Measurements from ENCODE around the gene ANKFY1.
"Not testable (repeated sequence)": the region's sequence is repeated elsewhere in the genome, so short reads cannot be mapped to it uniquely, and the experiment has no call there.

Gene ANKFY1

GRCh38 chr17:4258867-4259266, 4.9 kb downstream of the ANKFY1 start:
- no peak for DNase-seq

GRCh38 chr17:4256952-4257351, 6.8 kb downstream of the ANKFY1 start:
- DNase-seq: no peak

DNA sequence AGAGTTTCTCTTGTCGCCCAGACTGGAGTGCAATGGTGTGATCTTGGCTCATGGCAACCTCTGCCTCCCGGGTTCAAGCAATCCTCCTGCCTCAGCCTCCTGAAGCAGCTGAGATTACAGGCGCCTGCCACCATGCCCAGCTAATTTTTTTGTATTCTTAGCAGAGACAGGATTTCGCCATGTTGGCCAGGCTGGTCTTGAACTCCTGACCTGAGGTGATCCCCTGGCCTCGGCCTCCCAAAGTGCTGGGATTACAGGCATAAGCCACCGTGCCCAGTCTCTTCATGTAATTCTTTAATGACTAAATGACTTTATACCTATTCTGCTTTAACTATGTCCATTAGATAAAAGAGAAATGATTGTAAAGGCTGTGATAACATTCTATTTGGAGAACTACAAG, 8.5 kb downstream of the ANKFY1 start:
- DNase-seq: not testable (repeated sequence)

DNA sequence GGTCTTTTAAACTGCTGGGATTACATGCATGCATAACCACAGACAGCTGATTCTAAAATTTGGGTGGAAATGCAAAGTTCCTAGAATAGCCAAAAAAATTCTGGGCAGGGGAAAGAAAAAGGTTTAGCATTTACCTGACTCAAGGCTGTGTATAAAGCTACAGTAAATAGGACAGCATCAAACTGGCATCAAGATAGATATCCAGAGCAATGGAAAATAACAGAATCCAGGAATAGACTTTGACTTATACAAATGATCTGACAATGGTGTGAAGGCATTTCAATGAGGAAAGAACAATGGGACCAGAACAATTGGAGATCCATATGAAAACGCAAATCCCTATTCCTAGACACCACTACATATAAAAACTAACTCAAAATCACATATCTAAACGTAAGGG, 12.9 kb downstream of the ANKFY1 start:
- DNase-seq: no peak

DNA sequence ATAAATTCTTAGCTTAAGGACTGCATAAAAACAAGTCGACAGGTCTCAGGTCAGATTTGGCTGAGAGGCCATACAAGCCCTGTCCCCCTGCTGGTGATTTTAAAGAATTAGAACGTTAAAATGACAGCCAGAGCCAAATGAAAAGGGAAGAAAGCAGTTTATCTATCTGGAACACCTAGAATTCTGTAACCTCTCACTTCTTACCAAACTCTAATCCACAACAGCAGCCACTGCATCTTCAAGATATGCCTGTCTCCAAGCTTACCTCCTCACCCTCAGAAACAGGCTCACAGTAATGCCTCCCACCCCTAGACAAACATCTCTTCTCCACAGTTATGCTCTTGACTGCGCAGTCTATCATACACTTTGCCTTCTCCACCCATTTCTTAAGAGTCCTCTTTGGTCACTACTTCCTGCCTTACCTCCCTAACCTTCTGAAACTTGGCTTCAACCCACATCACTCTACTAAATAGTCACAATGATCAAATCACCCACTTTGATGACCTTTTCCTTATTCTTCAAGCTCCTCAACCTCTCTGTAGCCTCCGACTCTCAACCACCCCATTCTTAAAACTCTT, 14.2 kb downstream of the ANKFY1 start:
- no peak for DNase-seq

GRCh38 chr17:4248504-4249277, 15.1 kb downstream of the ANKFY1 start:
- DNase-seq: no peak

- no peak for DNase-seq
These were observed 15.8 kb downstream of the ANKFY1 start for GRCh38 chr17:4247971-4248388.

- no peak for DNase-seq
These were observed 16.3 kb downstream of the ANKFY1 start for GRCh38 chr17:4247361-4247970.

- DNase-seq: no peak
These were observed 17.1 kb downstream of the ANKFY1 start for GRCh38 chr17:4246674-4247073.

- no peak for DNase-seq
These were observed 22.2 kb downstream of the ANKFY1 start for GRCh38 chr17:4241535-4241934.

- DNase-seq: no peak
These were observed 27.3 kb downstream of the ANKFY1 start for GRCh38 chr17:4236456-4236855.

- no peak for DNase-seq
These were observed 28.2 kb downstream of the ANKFY1 start for GRCh38 chr17:4235372-4236279.

DNA sequence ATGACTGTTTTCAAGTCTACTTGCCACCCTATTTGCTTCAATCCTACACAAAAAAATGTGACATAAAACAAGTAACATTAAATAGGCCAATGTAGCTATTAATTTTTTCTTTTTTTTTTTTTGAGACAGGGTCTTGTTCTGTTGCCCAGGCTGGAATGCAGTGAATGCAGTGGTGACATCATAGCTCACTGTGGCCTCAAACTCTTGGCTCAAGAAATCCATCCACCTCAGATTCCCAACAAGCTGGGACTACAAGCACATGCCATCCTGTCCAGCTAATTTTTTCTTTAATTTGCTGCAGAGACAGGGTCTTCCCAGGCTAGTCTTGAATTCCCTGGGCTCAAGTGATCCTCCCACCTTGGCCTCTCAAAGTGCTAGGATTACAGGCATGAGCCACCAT, 29.4 kb downstream of the ANKFY1 start:
- no peak for DNase-seq

DNA sequence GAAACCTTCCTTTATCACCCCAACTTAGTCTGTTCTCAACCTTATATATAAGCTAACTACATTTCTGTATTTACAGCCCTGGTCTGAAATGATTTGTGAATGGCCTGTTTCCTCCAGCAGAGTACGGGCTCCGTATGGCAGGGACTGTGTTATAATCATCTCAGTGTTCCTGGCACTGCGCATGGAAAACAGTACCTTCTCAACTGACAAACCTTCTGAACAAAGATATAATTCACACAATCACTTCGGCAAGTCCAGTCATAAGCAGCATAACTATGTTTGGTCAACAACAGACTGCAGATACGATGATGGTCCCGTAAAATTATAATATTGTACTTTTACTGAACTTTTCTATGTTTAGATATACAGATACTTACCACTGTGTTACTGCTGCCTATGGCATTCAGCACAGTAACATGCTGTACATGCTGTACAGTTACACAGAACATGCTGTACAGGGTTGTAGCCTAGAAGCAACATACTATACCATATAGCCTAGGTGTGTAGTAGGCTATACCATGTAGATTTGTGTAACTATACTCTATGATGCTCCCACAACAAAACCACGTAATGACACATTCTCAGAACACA, 30.0 kb downstream of the ANKFY1 start:
- no peak for DNase-seq

DNA sequence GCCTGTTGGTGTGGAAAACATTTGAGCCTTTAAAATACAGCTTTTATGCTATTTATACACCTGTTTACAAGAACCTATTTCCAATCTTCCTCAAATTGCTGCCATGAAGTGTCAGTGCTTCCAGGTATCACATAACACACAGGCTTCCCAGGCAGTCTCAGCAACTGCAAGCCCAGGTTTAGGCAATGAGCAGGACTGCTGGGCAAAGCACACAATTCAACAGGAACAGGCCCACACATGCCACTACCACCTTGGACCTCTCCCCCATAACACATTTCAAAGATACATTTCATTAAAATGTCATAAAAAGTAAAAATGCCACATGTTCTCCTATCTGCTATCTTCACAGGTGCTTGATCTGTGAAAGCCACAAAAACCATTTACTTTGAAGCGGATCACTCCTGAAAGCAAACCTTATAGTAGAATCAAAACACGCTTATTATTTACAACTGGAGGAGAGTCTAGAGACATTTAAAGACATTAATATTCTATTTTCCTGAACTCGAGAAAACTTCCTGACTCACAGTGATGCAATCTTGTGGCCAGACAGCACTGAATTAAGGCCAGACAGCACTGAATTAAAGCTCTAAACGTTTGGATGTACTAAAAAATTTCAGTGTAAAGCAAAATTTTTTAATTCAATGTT, 31.5 kb downstream of the ANKFY1 start:
- DNase-seq: no peak

- peak; percentile 46 for DNase-seq
These were observed 33.9 kb downstream of the ANKFY1 start for GRCh38 chr17:4229627-4230541.

GRCh38 chr17:4221899-4222659, 41.7 kb downstream of the ANKFY1 start:
- no peak for DNase-seq

DNA sequence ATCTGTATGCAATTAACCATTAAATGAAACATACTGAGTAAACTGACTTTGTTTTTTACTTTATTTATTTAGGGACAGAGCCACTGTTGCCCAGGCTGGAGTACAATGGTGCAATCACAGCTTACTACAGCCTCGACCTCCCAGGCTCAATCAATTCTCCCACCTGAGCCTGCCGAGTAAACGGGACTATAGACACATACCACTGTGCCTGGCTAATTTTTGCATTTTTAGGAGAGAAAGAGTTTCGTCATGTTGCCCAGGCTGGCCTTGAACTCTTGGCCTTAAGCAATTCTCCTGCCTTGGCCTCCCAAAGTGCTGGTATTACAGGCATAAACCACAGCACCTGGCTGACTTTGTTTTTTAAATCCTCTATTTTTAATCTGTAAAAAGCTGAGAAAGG, 42.6 kb downstream of the ANKFY1 start:
- DNase-seq: no peak

DNA sequence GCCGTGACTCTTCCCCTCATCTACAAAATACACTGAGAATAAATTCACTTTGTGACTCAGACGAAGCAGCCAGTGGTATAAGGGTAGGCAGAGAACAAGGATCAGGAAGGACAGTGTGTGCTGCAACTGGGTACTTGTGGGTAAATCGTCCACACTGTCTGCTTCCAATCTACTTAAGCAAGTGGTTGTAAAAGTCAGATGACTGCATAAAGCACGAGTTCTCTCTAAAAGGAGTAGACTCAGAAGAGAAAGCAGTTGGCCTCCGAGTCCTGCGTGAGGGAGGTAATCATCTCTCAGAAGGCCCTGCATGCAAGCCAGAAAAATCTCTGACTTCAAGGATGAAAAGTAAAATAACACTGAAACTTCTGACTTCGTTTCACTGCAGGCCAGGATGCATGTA, 43.1 kb downstream of the ANKFY1 start:
- DNase-seq: no peak

DNA sequence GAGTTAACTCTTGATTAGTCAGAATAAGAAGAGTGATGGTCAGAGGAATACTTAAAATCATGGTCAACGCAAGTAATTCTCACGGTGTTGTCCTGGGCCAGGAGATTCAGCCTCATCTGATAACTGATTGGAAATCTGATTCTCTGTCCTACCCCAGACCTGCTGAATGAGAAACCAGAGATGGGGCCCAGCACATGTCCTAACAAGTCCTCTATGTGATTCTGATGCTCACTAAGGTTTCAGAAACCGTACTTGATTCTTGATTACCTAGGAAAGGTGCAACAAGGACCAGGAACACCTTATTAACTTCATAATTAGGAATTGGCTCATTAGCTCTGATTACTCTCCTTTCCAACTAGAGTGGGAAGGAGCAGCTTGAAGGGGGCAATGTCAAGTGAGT, 44.5 kb downstream of the ANKFY1 start:
- no peak for DNase-seq
